NCI-H460 (cell line): ENCODE data around the gene PDCD1. TPM values are rescaled to one million over a fixed set of nuclear protein-coding genes. Genes with fewer than 3 reads are reported as not detected.
"Not testable (repeated sequence)": the region's sequence is repeated elsewhere in the genome, so short reads cannot be mapped to it uniquely, and the experiment has no call there.

Experiments
- DNase-seq: peaks from one replicate; pipeline ENCODE4 v3.0.0-alpha.2; 2016; ENCODE audit warnings: low read depth; ENCODE audit errors: extremely low read depth
- total RNA-seq: library from RNA; depleted of rRNA; stranded (reverse); fragments of >200 nt; shearing (Covaris generic); gene quantifications from 2 replicates; pipeline ENCODE4 v1.2.3, GENCODE V29; 2014

PDCD1 gene
- total RNA-seq, 1 experiment from 2014 or later = not detected

GRCh38 chr2:241879326-241879725 is 20.6 kb upstream of the PDCD1 start:
- DNase-seq = no peak

- peak; percentile 79 for DNase-seq
Observed at GRCh38 chr2:241877989-241878970, 19.6 kb upstream of the PDCD1 start.

GRCh38 chr2:241877197-241877685 is 18.5 kb upstream of the PDCD1 start:
- no peak for DNase-seq

- DNase-seq = no peak
Observed at GRCh38 chr2:241876528-241877196, 18.0 kb upstream of the PDCD1 start.

- not testable (repeated sequence) for DNase-seq
Observed at GRCh38 chr2:241875754-241876527, 17.2 kb upstream of the PDCD1 start.

- DNase-seq = no peak
Observed at GRCh38 chr2:241874277-241874925, 15.7 kb upstream of the PDCD1 start.

- no peak for DNase-seq
Observed at GRCh38 chr2:241873803-241874110, 15.1 kb upstream of the PDCD1 start.

- no peak for DNase-seq
Observed at GRCh38 chr2:241873081-241873802, 14.5 kb upstream of the PDCD1 start.

GRCh38 chr2:241872313-241872642 is 13.6 kb upstream of the PDCD1 start:
- no peak for DNase-seq

- DNase-seq = no peak
Observed at GRCh38 chr2:241871538-241872312, 13.0 kb upstream of the PDCD1 start.

- DNase-seq = no peak
Observed at GRCh38 chr2:241870611-241871537, 12.2 kb upstream of the PDCD1 start.

GRCh38 chr2:241870081-241870541 is 11.4 kb upstream of the PDCD1 start:
- no peak for DNase-seq

GRCh38 chr2:241869087-241869961 is 10.6 kb upstream of the PDCD1 start, which contains the start of gene RTP5:
RTP5 (plus strand) TSS chr2:241869729; CDS start chr2:241869757, 28 bp downstream.
- no peak for DNase-seq

GRCh38 chr2:241868661-241869081 is 10.0 kb upstream of the PDCD1 start:
- DNase-seq = no peak

GRCh38 chr2:241867776-241868420 is 9.2 kb upstream of the PDCD1 start:
- DNase-seq = no peak
